IMR-90 (cell line): ENCODE measurements around the gene ATM. TPM values are rescaled to one million over a fixed set of nuclear protein-coding genes. Genes with fewer than 3 reads are reported as not detected.

Experiments used
- ATAC-seq: fragments of 200-7000 bp; cut with Tn5 transposase; 2 replicates; pipeline ENCODE4 v1.9.1; 2020; ENCODE audit warnings: low read depth, mild to moderate bottlenecking, moderate library complexity
- BruUV-seq: library from RNA; stranded (reverse); fragments of 400-500 nt; replicated peaks from 2 replicates; lab custom pipeline; 2021; lab: Mats Ljungman, UMichigan
- CTCF ChIA-PET: fragments of 300-600 bp; formaldehyde crosslinking; extraction: SDS; loops from one replicate; lab custom pipeline; 2021; ENCODE audit warnings: antibody characterized with exemption; lab: Yijun Ruan, JAX
- POLR2A ChIA-PET: fragments of 300-600 bp; sonication (Branson Sonifier 250); formaldehyde crosslinking; loops from one replicate; lab custom pipeline; 2022; ENCODE audit warnings: antibody characterized with exemption; ENCODE audit not compliant: unreplicated experiment; lab: Charles Lee
- DNase-seq: peaks from one replicate; pipeline ENCODE4 v3.0.0; 2013
- H2AFZ ChIP-seq: replicated peaks from 2 replicates; pipeline ENCODE3; 2013; ENCODE audit warnings: low read length, mild to moderate bottlenecking; ENCODE audit not compliant: poor library complexity
- H2AK5ac ChIP-seq: 2 replicates; pipeline ENCODE4 v1.6.1; 2013; ENCODE audit warnings: low read depth, low read length, inconsistent platforms
- H2AK9ac ChIP-seq: replicated peaks from 2 replicates; pipeline ENCODE3; 2013; ENCODE audit warnings: mild to moderate bottlenecking, low read depth, low read length, moderate library complexity; ENCODE audit not compliant: poor library complexity
- H2BK120ac ChIP-seq: 2 replicates; pipeline ENCODE4 v1.6.1; 2013; ENCODE audit warnings: low read depth, low read length, inconsistent platforms
- H2BK15ac ChIP-seq: 3 replicates; pipeline ENCODE4 v1.6.1; 2013; ENCODE audit warnings: low read depth, low read length, inconsistent platforms
- H2BK20ac ChIP-seq: 2 replicates; pipeline ENCODE4 v1.6.1; 2013; ENCODE audit warnings: low read depth, mild to moderate bottlenecking, inconsistent platforms, low read length, moderate library complexity
- H2BK5ac ChIP-seq: 2 replicates; pipeline ENCODE4 v1.6.1; 2013; ENCODE audit warnings: mild to moderate bottlenecking, low read depth, low read length, inconsistent platforms; ENCODE audit not compliant: poor library complexity, severe bottlenecking
- H3K14ac ChIP-seq: replicated peaks from 2 replicates; pipeline ENCODE4 v1.6.1; 2013; ENCODE audit warnings: low read depth, low read length, inconsistent platforms
- H3K18ac ChIP-seq: 2 replicates; pipeline ENCODE4 v1.6.1; 2013; ENCODE audit warnings: low read depth, low read length, control low read depth
- H3K23ac ChIP-seq: 2 replicates; pipeline ENCODE4 v1.6.1; 2013; ENCODE audit warnings: low read depth, low read length, inconsistent platforms
- H3K27ac ChIP-seq: 2 replicates; pipeline ENCODE4 v1.5.1; 2013; ENCODE audit warnings: mild to moderate bottlenecking, control low read depth, low read length; ENCODE audit not compliant: insufficient read depth
- H3K27me3 ChIP-seq: 2 replicates; pipeline ENCODE4 v1.6.1; 2013; ENCODE audit warnings: low read length; ENCODE audit not compliant: control insufficient read depth, insufficient read depth
- H3K36me3 ChIP-seq: 2 replicates; pipeline ENCODE4 v1.6.1; 2013; ENCODE audit warnings: low read length, mixed read lengths; ENCODE audit not compliant: control insufficient read depth, insufficient read depth
- H3K4ac ChIP-seq: 2 replicates; pipeline ENCODE4 v1.6.1; 2013; ENCODE audit warnings: low read depth, low read length, inconsistent platforms
- H3K4me1 ChIP-seq: 2 replicates; pipeline ENCODE4 v1.6.1; 2013; ENCODE audit warnings: low read length, mixed read lengths; ENCODE audit not compliant: control insufficient read depth, insufficient read depth
- H3K4me2 ChIP-seq: 2 replicates; pipeline ENCODE4 v1.6.1; 2013; ENCODE audit warnings: low read depth, mild to moderate bottlenecking, control low read depth, low read length, moderate library complexity
- H3K4me3 ChIP-seq: 2 replicates; pipeline ENCODE4 v1.5.1; 2013; ENCODE audit warnings: low read depth, mild to moderate bottlenecking, control low read depth, low read length, moderate library complexity; ENCODE audit not compliant: insufficient read depth
- H3K56ac ChIP-seq: 2 replicates; pipeline ENCODE4 v1.6.1; 2013; ENCODE audit warnings: low read length, inconsistent platforms; ENCODE audit not compliant: insufficient read depth; ENCODE audit errors: extremely low read depth
- H3K79me1 ChIP-seq, 2 experiments: 2 replicates each; pipeline ENCODE4 v1.6.1; 2013; ENCODE audit warnings: low read length in 2 of 2, inconsistent platforms in 1 of 2, low read depth in 1 of 2
- H3K9ac ChIP-seq: 2 replicates; pipeline ENCODE4 v1.6.1; 2013; ENCODE audit warnings: low read depth, low read length, control low read depth
- H3K9me1 ChIP-seq: 2 replicates; pipeline ENCODE4 v1.6.1; 2013; ENCODE audit warnings: low read length, inconsistent platforms; ENCODE audit not compliant: insufficient read depth
- H3K9me3 ChIP-seq: 2 replicates; pipeline ENCODE4 v1.6.1; 2013; ENCODE audit warnings: low read length; ENCODE audit not compliant: control insufficient read depth, insufficient read depth
- H4K20me1 ChIP-seq: 2 replicates; pipeline ENCODE4 v1.6.1; 2013; ENCODE audit warnings: low read length, inconsistent platforms; ENCODE audit not compliant: insufficient read depth
- H4K5ac ChIP-seq: 2 replicates; pipeline ENCODE4 v1.6.1; 2013; ENCODE audit warnings: mild to moderate bottlenecking, low read depth, low read length, control low read depth
- H4K8ac ChIP-seq, 2 experiments: 2 replicates each; pipeline ENCODE4 v1.6.1; 2013; ENCODE audit warnings: low read depth in 2 of 2, low read length in 2 of 2, control low read depth in 1 of 2, inconsistent platforms in 1 of 2
- H4K91ac ChIP-seq: 2 replicates; pipeline ENCODE4 v1.6.1; 2013; ENCODE audit warnings: low read depth, low read length, inconsistent platforms; ENCODE audit not compliant: insufficient read depth
- BHLHE40 ChIP-seq: fragments of 150-350 bp; IDR thresholded peaks from 2 replicates; pipeline ENCODE4 v1.6.1; 2016; ENCODE audit warnings: mild to moderate bottlenecking, low read depth, low read length
- CEBPB ChIP-seq: IDR thresholded peaks from 2 replicates; pipeline ENCODE4 v1.6.1; 2012; ENCODE audit warnings: low read depth, low read length, improper control_type of control experiment
- CHD1 ChIP-seq: IDR thresholded peaks from 2 replicates; pipeline ENCODE4 v1.6.1; 2012; ENCODE audit warnings: low read depth, low read length, improper control_type of control experiment
- MAFK ChIP-seq: IDR thresholded peaks from 2 replicates; pipeline ENCODE4 v1.6.1; 2012; ENCODE audit warnings: low read depth, low read length, improper control_type of control experiment
- MAZ ChIP-seq: IDR thresholded peaks from 2 replicates; pipeline ENCODE4 v1.6.1; 2012; ENCODE audit warnings: low read depth, mild to moderate bottlenecking, low read length, improper control_type of control experiment, moderate library complexity, borderline replicate concordance
- NFE2L2 ChIP-seq: fragments of 150-350 bp; IDR thresholded peaks from 2 replicates; pipeline ENCODE4 v1.6.1; 2016; ENCODE audit warnings: low read depth, mild to moderate bottlenecking, low read length
- POLR2A ChIP-seq: IDR thresholded peaks from 2 replicates; pipeline ENCODE4 v1.6.1; 2012; ENCODE audit warnings: mild to moderate bottlenecking, low read depth, low read length
- RAD21 ChIP-seq: IDR thresholded peaks from 2 replicates; pipeline ENCODE4 v1.6.1; 2012; ENCODE audit warnings: low read length, improper control_type of control experiment
- RCOR1 ChIP-seq: IDR thresholded peaks from 2 replicates; pipeline ENCODE4 v1.6.1; 2012; ENCODE audit warnings: mild to moderate bottlenecking, low read length, improper control_type of control experiment; ENCODE audit not compliant: insufficient replicate concordance
- RFX5 ChIP-seq: IDR thresholded peaks from 2 replicates; pipeline ENCODE4 v1.8.0; 2012; ENCODE audit warnings: low read depth, mild to moderate bottlenecking, low read length, moderate library complexity
- SMC3 ChIP-seq: fragments of 150-350 bp; IDR thresholded peaks from 2 replicates; pipeline ENCODE4 v1.6.1; 2016; ENCODE audit warnings: low read depth, mild to moderate bottlenecking, antibody characterized with exemption, low read length, moderate library complexity
- USF2 ChIP-seq: fragments of 150-350 bp; IDR thresholded peaks from 2 replicates; pipeline ENCODE4 v1.6.1; 2017; ENCODE audit warnings: mild to moderate bottlenecking, antibody characterized with exemption, low read length, low read depth
- WGBS, 2 experiments: methylation state at CpG; one replicate each; pipeline versions ENCODE4 v1.1.5 to v1.1.7; 2013; ENCODE audit warnings: missing lambda C conversion rate in 2 of 2; ENCODE audit not compliant: insufficient read length in 1 of 2; ENCODE audit errors: extremely low coverage in 2 of 2; 5-methylcytosine and 5-hydroxymethylcytosine counted together
- dilution Hi-C: fragments of 300-500 bp; cut with HindIII; formaldehyde crosslinking; loops from one replicate; pipeline ENCODE4 v1.14.3; 2018; ENCODE audit warnings: low sequenced_read_pairs; ENCODE audit not compliant: unreplicated experiment
- in situ Hi-C: fragments of 300-500 bp; cut with MboI; formaldehyde crosslinking; loops from 3 replicates; pipeline ENCODE4 v1.14.3; 2019; ENCODE audit warnings: low sequenced_read_pairs, inconsistent platforms, mixed read lengths
- intact Hi-C: fragments of 100-400 bp; cut with micrococcal nuclease; formaldehyde crosslinking; loops from 2 replicates; pipeline ENCODE4 v1.10.0; 2022
- polyA plus RNA-seq, 3 experiments: library from polyadenylated mRNA; depleted of rRNA; stranded (reverse); fragments of >200 nt; gene quantifications; 2 replicates each; pipeline ENCODE4 v1.2.3, GENCODE V29; 2012; ENCODE audit warnings: low replicate concordance in 1 of 3
- total RNA-seq: library from RNA; depleted of rRNA; stranded (reverse); fragments of >200 nt; gene quantifications from 2 replicates; pipeline ENCODE4 v1.2.3, GENCODE V29; 2012
- TF ChIP-seq, protein P1 (sequence below): conservative IDR thresholded peaks from 2 replicates; pipeline ENCODE4 v1.5.1; 2012; ENCODE audit warnings: mild to moderate bottlenecking, low read depth, low read length, improper control_type of control experiment

The ATM gene
- total and polyA plus RNA-seq, 2 of the 4 experiments (the other 2 are of a cell fraction) = 18.1 to 30.6 TPM

DNA sequence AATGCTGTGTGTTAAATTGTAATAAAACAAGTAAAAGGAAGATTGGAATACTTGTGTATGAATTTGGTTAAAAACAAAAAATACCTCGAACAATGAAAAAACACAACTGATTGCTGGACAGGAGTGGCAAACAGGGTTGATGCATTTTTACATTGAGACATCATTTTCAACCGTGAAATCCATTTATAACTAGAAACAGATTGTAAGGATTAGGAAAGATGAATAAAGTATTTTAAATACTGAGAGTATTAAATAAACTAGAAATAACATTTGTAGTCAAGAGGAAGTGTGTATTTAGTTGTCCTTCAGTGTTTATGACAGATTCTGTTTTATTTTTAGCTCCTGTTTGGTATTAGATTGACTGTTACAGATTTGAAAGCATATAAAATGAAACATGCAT lies 5.4 kb downstream of the ATM start:
- H3K23ac ChIP-seq = no peak overlapping the region
- dilution Hi-C loops = no loop called here

More for the DNA sequence above, 5.4 kb downstream of the ATM start:
- Histone ChIP-seq H2BK5ac (no peak overlapping the region), H3K4ac (no peak overlapping the region), H4K20me1 (no peaks in the 10 kb centered on the region), H4K5ac (no peak overlapping the region), H2BK20ac (no peak overlapping the region), H3K9me3 (no peaks in the 10 kb centered on the region), H2AK9ac (no peak overlapping the region), H2BK120ac (no peak overlapping the region), H3K56ac (no peak overlapping the region), H3K36me3 (peaks cover 18% of the 10 kb centered on the region), H3K4me3 (no peak overlapping the region), H3K14ac (no peak overlapping the region), H3K4me2 (no peak overlapping the region), H3K27me3 (no peaks in the 10 kb centered on the region), H2AFZ (no peak overlapping the region), H2AK5ac (no peak overlapping the region), H3K9ac (no peak overlapping the region), H4K8ac (no peak overlapping the region), H4K91ac (no peak overlapping the region), H3K18ac (no peak overlapping the region), H3K79me1 (peaks cover 5 to 24% of the 10 kb centered on the region in 2 experiments; a peak in 3 of 4 replicates), H2BK15ac (no peak overlapping the region), H3K9me1 (peaks cover 6% of the 10 kb centered on the region; the same call in 1 of the 2 replicates), H3K27ac (no peak overlapping the region), H3K4me1 (0 out of 2 replicates have a peak, but pooled peaks cover 1% of the 10 kb centered on the region)
- in situ Hi-C loops = no loop called here
- no TSS peak for BruUV-seq
- intact Hi-C loops = loop anchor here (10.0 kb wide), 1 partner anchor 237 kb away; the partner anchor contains the start of gene C11orf65
- POLR2A ChIA-PET = interaction anchor here (0.5 kb wide), 1 partner anchor 320 kb away, joined by 3 read pairs; no protein-coding TSS in a partner anchor
- ATAC-seq (no peak), DNase-seq (no peak)
- WGBS, 2 experiments = no CpG with 5 or more reads among the region's 2 CpGs
- CTCF ChIA-PET = interaction anchor here (0.6 kb wide), 1 partner anchor 440 kb away, joined by 3 read pairs; no protein-coding TSS in a partner anchor
- no peak for TF ChIP-seq RCOR1
- no peak for TF ChIP-seq RAD21
- TF ChIP-seq CHD1 = no peak
- TF ChIP-seq SMC3 = no peak
- no peak for TF ChIP-seq POLR2A
- TF ChIP-seq, protein P1, sequence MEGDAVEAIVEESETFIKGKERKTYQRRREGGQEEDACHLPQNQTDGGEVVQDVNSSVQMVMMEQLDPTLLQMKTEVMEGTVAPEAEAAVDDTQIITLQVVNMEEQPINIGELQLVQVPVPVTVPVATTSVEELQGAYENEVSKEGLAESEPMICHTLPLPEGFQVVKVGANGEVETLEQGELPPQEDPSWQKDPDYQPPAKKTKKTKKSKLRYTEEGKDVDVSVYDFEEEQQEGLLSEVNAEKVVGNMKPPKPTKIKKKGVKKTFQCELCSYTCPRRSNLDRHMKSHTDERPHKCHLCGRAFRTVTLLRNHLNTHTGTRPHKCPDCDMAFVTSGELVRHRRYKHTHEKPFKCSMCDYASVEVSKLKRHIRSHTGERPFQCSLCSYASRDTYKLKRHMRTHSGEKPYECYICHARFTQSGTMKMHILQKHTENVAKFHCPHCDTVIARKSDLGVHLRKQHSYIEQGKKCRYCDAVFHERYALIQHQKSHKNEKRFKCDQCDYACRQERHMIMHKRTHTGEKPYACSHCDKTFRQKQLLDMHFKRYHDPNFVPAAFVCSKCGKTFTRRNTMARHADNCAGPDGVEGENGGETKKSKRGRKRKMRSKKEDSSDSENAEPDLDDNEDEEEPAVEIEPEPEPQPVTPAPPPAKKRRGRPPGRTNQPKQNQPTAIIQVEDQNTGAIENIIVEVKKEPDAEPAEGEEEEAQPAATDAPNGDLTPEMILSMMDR = no peak
- TF ChIP-seq NFE2L2 = no peak
- no peak for TF ChIP-seq CEBPB
- TF ChIP-seq USF2 = no peak
- TF ChIP-seq BHLHE40 = no peak
- no peak for TF ChIP-seq RFX5
- TF ChIP-seq MAFK = no peak
- TF ChIP-seq MAZ = no peak
